Measurements from ENCODE around the gene TIE1. TPM values are rescaled to one million over a fixed set of nuclear protein-coding genes. Genes with fewer than 3 reads are reported as not detected.

TIE1 gene
- total RNA-seq, 1 donor from 2014 or later: 6.5 TPM

- TF ChIP-seq CTCF (IDR thresholded peaks at IDR 0.05; ENCODE audit: insufficient read depth, low read length, poor library complexity, severe bottlenecking): no peak
- DNase-seq (ENCODE audit: low read depth): no peak
These were observed 24.8 kb upstream of the TIE1 start for GRCh38 chr1:43275826-43276620.

GRCh38 chr1:43276673-43277072, 24.1 kb upstream of the TIE1 start:
- no peak for TF ChIP-seq CTCF (IDR thresholded peaks at IDR 0.05; ENCODE audit: insufficient read depth, low read length, poor library complexity, severe bottlenecking)
- H3K4me3 ChIP-seq (ENCODE audit: low read depth, low read length): no peak overlapping the region

More at GRCh38 chr1:43275826-43276620, 24.8 kb upstream of the TIE1 start:
- peaks cover 2% of the 10 kb centered on the region for H3K27me3 ChIP-seq (ENCODE audit: control insufficient read depth, insufficient read depth, low read length)
- H3K36me3 ChIP-seq (ENCODE audit: control insufficient read depth, insufficient read depth, low read length): no peaks in the 10 kb centered on the region
- no peak overlapping the region for H3K4me3 ChIP-seq (ENCODE audit: low read depth, low read length)

GRCh38 chr1:43277116-43277876, 23.5 kb upstream of the TIE1 start:
- no peak for DNase-seq (ENCODE audit: low read depth)
- TF ChIP-seq CTCF (IDR thresholded peaks at IDR 0.05; ENCODE audit: insufficient read depth, low read length, poor library complexity, severe bottlenecking): no peak
- Histone ChIP-seq H3K4me3 (ENCODE audit: low read depth, low read length) (no peak overlapping the region), H3K27me3 (ENCODE audit: control insufficient read depth, insufficient read depth, low read length) (no peaks in the 10 kb centered on the region), H3K36me3 (ENCODE audit: control insufficient read depth, insufficient read depth, low read length) (no peaks in the 10 kb centered on the region)

More at GRCh38 chr1:43276673-43277072, 24.1 kb upstream of the TIE1 start:
- no peaks in the 10 kb centered on the region for H3K36me3 ChIP-seq (ENCODE audit: control insufficient read depth, insufficient read depth, low read length)
- DNase-seq (ENCODE audit: low read depth): no peak
- no peaks in the 10 kb centered on the region for H3K27me3 ChIP-seq (ENCODE audit: control insufficient read depth, insufficient read depth, low read length)

- no peak for DNase-seq (ENCODE audit: low read depth)
- H3K27me3 ChIP-seq (ENCODE audit: control insufficient read depth, insufficient read depth, low read length): no peaks in the 10 kb centered on the region
- no peak for TF ChIP-seq CTCF (IDR thresholded peaks at IDR 0.05; ENCODE audit: insufficient read depth, low read length, poor library complexity, severe bottlenecking)
- no peaks in the 10 kb centered on the region for H3K36me3 ChIP-seq (ENCODE audit: control insufficient read depth, insufficient read depth, low read length)
- no peak overlapping the region for H3K4me3 ChIP-seq (ENCODE audit: low read depth, low read length)
These were observed 21.6 kb upstream of the TIE1 start for GRCh38 chr1:43279161-43279560.

GRCh38 chr1:43279666-43280065, 21.1 kb upstream of the TIE1 start:
- DNase-seq (ENCODE audit: low read depth): no peak
- Histone ChIP-seq H3K27me3 (ENCODE audit: control insufficient read depth, insufficient read depth, low read length) (peaks cover under 1% of the 10 kb centered on the region), H3K36me3 (ENCODE audit: control insufficient read depth, insufficient read depth, low read length) (no peaks in the 10 kb centered on the region), H3K4me3 (ENCODE audit: low read depth, low read length) (no peak overlapping the region)
- TF ChIP-seq CTCF (IDR thresholded peaks at IDR 0.05; ENCODE audit: insufficient read depth, low read length, poor library complexity, severe bottlenecking): no peak

All from kidney epithelial cell (primary cell).